ENCODE data around the gene PRDM7. TPM values are rescaled to one million over a fixed set of nuclear protein-coding genes. Genes with fewer than 3 reads are reported as not detected.
A peak's percentile ranks its signal among the peaks of the same experiment; 100 is the strongest.
"Not testable (repeated sequence)": the region's sequence is repeated elsewhere in the genome, so short reads cannot be mapped to it uniquely, and the experiment has no call there.

Gene PRDM7
- total RNA-seq, 1 donor from 2014 or later, result not detected

DNA sequence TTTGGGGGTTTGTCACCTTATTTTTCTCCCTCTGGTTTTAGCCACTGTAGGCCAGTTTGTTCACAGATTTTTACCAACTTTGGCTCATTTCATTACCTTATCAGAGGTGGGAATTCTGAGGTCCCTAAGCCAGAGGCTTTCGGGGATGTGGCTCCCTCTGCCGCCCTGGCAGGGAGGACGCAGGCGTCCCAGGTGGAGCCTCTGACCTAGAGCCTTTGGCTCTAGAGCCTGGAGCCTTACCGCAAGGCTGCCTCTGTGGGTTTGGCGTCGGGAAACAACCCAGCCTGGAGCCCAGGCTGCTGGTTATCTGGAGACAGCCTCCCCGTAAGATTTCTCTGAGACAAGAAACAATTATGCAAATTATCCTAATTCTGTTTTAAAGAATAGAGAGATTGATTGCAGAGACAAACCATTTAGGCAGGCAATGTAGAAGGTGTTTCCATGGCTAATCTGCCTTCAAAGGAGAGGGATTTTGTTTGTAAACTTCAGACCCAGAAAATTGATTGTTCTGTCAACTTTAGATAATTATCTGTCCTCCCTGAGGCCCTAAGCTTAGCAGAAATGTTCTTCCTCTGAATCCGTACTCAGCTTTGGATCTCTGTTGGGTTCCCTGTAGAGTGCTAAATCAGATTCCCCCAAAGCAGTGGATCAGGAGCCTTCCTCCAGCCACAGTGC, 20.0 kb upstream of the PRDM7 start:
- intact Hi-C loops (cut with DNase I); H3K36me3 ChIP-seq; DNase-seq; ATAC-seq; H3K9me3 ChIP-seq; H3K27me3 ChIP-seq (ENCODE audit: low read depth); H3K4me1 ChIP-seq; H3K4me3 ChIP-seq; H3K27ac ChIP-seq: not testable (repeated sequence)

DNA sequence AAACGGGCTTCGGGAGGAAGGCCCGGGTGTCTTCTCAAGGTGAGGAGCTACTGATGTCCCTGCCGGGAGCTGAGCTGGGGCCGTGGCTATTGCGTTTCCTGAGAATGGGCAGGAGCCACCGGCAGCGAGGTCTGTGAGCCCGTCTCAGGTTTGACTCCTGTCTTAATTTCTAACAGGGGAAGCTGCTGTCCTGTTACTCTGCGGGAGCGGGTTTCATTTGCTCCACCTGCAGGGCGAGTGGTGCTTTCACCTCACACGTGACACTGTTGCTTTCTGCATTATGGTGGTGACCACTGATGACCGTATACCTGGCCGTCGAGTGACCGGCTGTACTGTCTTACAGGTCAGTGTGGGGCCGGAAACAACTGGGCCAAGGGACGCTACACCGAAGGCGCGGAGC, 17.7 kb upstream of the PRDM7 start:
- ATAC-seq; H3K4me3 ChIP-seq; H3K27me3 ChIP-seq (ENCODE audit: low read depth); H3K36me3 ChIP-seq; intact Hi-C loops (cut with DNase I); H3K27ac ChIP-seq; DNase-seq; H3K9me3 ChIP-seq; H3K4me1 ChIP-seq: not testable (repeated sequence)

DNA sequence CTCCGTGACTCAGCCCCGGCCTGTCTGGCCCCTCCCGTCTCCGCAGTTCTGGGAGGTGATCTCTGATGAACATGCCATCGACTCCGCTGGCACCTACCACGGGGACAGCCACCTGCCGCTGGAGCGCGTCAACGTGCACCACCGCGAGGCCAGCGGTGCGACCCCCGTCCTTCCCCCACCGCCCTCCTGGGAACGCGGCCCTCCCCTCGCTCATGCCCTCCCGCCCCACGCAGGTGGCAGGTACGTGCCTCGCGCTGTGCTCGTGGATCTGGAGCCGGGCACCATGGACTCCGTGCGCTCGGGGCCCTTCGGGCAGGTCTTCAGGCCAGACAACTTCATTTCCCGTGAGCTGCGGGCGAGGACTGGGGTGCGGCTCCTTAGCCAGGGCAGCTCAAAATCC, 17.2 kb upstream of the PRDM7 start:
- H3K4me3 ChIP-seq; H3K27ac ChIP-seq; H3K9me3 ChIP-seq; H3K4me1 ChIP-seq; ATAC-seq; H3K36me3 ChIP-seq; H3K27me3 ChIP-seq (ENCODE audit: low read depth); intact Hi-C loops (cut with DNase I); DNase-seq: not testable (repeated sequence)

DNA sequence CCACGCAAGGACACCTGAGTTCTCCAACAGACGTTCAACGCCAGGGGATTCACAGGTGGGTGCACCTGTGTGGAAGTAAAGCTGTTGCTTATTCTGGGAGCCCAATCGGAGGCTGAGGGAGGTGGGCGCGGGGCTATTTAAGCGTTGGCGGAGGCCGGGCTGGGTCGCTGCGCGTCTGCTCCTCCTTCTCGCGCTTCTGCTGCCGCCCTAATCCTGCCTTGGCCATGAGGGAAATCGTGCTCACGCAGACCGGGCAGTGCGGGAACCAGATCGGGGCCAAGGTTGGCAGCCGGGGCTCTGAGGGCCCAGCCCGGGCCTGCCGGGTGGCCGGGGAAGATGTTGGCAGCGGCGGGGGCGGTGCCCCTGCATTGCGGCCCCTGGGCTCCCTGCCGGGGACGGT, 16.7 kb upstream of the PRDM7 start:
- H3K9me3 ChIP-seq; H3K4me3 ChIP-seq; ATAC-seq; intact Hi-C loops (cut with DNase I); H3K27me3 ChIP-seq (ENCODE audit: low read depth); DNase-seq; H3K36me3 ChIP-seq; H3K27ac ChIP-seq; H3K4me1 ChIP-seq: not testable (repeated sequence)

DNA sequence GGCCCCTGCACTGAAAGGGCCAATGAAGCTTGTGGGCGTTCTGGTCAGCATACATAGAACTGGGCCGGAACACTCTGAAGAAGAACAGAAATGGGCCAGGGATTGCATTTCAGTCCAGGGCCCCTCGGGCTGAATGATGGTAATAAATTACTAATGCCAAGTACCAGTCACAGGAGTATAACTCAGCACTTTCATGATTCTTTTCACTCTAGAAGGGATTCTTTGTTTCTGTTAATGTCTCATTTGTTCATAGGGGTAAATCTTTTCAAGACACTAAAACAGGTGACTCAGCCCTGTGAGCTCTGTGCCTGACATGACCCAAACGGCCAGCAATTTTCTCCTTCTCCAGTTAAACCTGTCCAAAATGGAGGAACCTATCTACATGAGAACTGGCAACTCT, 15.7 kb upstream of the PRDM7 start:
- intact Hi-C loops (cut with DNase I); H3K4me1 ChIP-seq; DNase-seq: not testable (repeated sequence)

DNA sequence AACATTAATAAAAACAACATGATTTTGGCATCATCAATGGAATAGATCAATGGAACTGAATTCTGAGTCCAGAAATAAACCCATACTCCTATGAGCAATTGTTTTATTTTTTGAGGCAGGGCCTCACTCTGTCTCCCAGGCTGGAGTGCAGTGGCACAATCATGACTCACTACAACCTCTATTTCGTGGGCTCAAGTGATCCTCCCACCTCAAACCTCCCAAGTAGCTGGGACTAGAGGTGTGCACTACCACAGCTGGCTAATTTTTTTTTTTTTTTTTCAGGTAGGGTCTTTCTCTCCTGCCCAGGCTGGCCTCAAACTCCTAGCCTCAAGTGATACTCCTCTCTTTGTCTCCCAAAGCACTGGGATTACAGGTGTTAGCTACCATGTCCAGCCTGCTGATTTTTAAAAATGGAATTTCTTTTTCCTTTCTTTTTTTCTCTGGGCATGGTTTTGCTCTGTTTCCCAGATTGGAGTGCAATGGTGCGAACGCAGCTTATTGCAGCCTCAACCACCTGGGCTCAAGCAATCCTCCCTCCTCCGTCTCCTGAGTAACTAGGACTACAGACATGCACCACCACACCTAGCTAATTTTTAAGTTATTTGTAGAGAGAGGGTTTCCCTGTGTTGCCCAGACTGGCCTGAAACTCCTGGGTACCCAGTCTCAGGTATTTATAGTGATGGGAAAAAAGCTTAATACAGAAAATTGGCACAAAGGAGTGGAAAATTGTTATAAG, 7.3 kb upstream of the PRDM7 start:
- no peak overlapping the region for H3K4me3 ChIP-seq
- DNase-seq (no peak), ATAC-seq (no peak)
- H3K36me3 ChIP-seq, result no peaks in the 10 kb centered on the region
- H3K9me3 ChIP-seq, result no peaks in the 10 kb centered on the region
- H3K4me1 ChIP-seq, result peaks cover 4% of the 10 kb centered on the region
- H3K27ac ChIP-seq, result no peak overlapping the region
- TF ChIP-seq, protein P1, sequence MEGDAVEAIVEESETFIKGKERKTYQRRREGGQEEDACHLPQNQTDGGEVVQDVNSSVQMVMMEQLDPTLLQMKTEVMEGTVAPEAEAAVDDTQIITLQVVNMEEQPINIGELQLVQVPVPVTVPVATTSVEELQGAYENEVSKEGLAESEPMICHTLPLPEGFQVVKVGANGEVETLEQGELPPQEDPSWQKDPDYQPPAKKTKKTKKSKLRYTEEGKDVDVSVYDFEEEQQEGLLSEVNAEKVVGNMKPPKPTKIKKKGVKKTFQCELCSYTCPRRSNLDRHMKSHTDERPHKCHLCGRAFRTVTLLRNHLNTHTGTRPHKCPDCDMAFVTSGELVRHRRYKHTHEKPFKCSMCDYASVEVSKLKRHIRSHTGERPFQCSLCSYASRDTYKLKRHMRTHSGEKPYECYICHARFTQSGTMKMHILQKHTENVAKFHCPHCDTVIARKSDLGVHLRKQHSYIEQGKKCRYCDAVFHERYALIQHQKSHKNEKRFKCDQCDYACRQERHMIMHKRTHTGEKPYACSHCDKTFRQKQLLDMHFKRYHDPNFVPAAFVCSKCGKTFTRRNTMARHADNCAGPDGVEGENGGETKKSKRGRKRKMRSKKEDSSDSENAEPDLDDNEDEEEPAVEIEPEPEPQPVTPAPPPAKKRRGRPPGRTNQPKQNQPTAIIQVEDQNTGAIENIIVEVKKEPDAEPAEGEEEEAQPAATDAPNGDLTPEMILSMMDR (IDR thresholded peaks at IDR 0.05), result no peak
- H3K27me3 ChIP-seq (ENCODE audit: low read depth), result no peaks in the 10 kb centered on the region
- intact Hi-C loops (cut with DNase I), result no loop called here

More for the DNA sequence above, 15.7 kb upstream of the PRDM7 start:
- H3K27ac ChIP-seq; H3K27me3 ChIP-seq (ENCODE audit: low read depth); ATAC-seq; H3K36me3 ChIP-seq; H3K9me3 ChIP-seq; H3K4me3 ChIP-seq: not testable (repeated sequence)

DNA sequence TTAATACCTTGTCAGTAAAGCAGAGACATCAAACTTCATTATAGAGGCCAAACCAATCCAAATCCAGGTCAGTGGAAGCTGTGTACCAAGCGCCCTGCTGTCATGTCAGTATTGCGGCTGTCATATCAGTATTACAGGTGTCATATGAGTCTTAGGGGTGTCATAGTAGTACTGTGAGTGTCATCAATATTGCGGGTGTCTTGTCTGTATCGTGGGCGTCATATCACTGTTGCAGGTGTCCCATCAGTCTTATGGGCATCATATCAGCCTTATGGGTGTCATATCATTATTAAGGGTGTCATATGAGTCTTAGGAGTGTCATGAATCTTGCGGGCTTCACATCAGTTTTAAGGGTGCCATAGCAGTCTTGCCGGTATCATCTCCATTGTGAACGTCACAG, 6.0 kb upstream of the PRDM7 start:
- no peak for ATAC-seq
- H3K4me3 ChIP-seq, result no peak overlapping the region
- intact Hi-C loops (cut with DNase I), result no loop called here
- no peaks in the 10 kb centered on the region for H3K27me3 ChIP-seq (ENCODE audit: low read depth)
- H3K36me3 ChIP-seq, result no peaks in the 10 kb centered on the region
- no peaks in the 10 kb centered on the region for H3K9me3 ChIP-seq
- TF ChIP-seq, protein P1 (IDR thresholded peaks at IDR 0.05), result no peak
- DNase-seq, result no peak
- H3K4me1 ChIP-seq, result peaks cover 8% of the 10 kb centered on the region
- H3K27ac ChIP-seq, result no peak overlapping the region

DNA sequence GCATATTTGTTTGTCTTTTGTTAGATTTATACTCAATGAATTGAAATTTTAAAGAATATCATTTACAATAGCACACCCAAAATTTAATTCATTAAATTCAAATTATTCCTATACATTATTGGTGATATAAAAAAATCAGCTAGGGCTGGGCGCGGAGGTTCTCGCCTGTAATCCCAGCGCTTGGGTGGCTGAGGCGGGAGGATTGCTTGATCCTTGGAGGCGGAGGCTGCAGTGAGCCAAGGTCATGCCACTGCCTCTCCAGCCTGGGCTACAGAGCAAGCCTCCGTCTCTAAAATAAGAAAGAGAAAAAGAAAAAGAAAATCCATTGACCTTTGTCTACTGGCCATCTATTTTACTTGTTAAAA, 4.5 kb upstream of the PRDM7 start:
- Histone ChIP-seq H3K36me3 (no peaks in the 10 kb centered on the region), H3K27ac (peak overlapping the region; percentile 89), H3K4me3 (no peak overlapping the region), H3K27me3 (ENCODE audit: low read depth) (no peaks in the 10 kb centered on the region), H3K4me1 (peaks cover 13% of the 10 kb centered on the region), H3K9me3 (no peaks in the 10 kb centered on the region)
- intact Hi-C loops (cut with DNase I), result no loop called here
- TF ChIP-seq, protein P1 (IDR thresholded peaks at IDR 0.05), result no peak
- no peak for ATAC-seq
- DNase-seq, result no peak
